Measurements from ENCODE around the gene APOF.

DNA sequence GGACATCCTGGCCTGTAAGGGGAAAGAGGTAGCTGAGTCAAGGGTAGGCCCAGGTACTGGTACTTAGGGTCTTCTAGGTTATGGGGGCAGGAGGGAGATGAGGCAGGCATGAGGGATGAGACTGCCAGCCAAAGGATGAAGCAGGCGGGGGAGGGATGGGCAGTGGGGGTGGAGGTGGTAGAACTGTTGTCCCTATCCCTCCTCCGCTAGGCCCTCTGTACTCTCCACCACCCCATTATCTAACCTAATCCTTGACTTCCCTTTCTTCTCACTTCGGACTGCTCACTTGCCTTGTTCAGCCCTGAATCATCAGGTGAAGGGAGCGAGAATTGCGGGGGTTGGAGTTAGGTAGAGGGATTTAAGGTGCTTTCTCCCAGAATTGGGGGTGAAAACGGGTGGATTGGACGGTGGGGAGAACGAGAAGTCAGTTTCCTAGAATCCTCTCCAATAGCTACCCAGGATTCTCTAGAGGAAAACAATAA is 29.4 kb downstream of the APOF start:
- TF ChIP-seq, protein P1, sequence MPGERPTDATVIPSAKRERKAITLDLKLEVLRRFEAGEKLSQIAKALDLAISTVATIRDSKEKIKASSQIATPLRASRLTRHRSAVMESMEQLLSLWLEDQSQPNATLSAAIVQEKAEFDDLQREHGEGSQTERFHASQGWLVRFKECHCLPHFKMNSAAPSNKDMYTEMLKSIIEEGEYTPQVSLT (CRISPR knock-in tag; IDR thresholded peaks at IDR 0.05; ENCODE audit: borderline replicate concordance, low read depth), result no peak
- TF ChIP-seq MAZ (IDR thresholded peaks at IDR 0.05; ENCODE audit: borderline replicate concordance, low read depth, low read length), result no peak
- no peak for TF ChIP-seq MAZ (CRISPR knock-in tag; IDR thresholded peaks at IDR 0.05; ENCODE audit: low read depth)
- no peak; the same call in 1 of the 2 replicates for TF ChIP-seq LCORL (IDR thresholded peaks at IDR 0.05)
- TF ChIP-seq LCORL (CRISPR knock-in tag; IDR thresholded peaks at IDR 0.05), result no peak
- TF ChIP-seq, protein P2, sequence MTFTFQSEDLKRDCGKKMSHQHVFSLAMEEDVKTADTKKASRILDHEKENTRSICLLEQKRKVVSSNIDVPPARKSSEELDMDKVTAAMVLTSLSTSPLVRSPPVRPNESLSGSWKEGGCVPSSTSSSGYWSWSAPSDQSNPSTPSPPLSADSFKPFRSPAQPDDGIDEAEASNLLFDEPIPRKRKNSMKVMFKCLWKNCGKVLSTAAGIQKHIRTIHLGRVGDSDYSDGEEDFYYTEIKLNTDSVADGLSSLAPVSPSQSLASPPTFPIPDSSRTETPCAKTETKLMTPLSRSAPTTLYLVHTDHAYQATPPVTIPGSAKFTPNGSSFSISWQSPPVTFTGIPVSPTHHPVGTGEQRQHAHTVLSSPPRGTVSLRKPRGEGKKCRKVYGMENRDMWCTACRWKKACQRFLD (CRISPR knock-in tag; IDR thresholded peaks at IDR 0.05; ENCODE audit: borderline replicate concordance), result no peak
- no peak for TF ChIP-seq SP140L (CRISPR knock-in tag; IDR thresholded peaks at IDR 0.05; ENCODE audit: borderline replicate concordance)
- no peak for TF ChIP-seq TAF15 (IDR thresholded peaks at IDR 0.05; ENCODE audit: low read depth, low read length, poor library complexity, severe bottlenecking)
- no peak for TF ChIP-seq IRF2 (CRISPR knock-in tag; IDR thresholded peaks at IDR 0.05)
- TF ChIP-seq, protein P3, sequence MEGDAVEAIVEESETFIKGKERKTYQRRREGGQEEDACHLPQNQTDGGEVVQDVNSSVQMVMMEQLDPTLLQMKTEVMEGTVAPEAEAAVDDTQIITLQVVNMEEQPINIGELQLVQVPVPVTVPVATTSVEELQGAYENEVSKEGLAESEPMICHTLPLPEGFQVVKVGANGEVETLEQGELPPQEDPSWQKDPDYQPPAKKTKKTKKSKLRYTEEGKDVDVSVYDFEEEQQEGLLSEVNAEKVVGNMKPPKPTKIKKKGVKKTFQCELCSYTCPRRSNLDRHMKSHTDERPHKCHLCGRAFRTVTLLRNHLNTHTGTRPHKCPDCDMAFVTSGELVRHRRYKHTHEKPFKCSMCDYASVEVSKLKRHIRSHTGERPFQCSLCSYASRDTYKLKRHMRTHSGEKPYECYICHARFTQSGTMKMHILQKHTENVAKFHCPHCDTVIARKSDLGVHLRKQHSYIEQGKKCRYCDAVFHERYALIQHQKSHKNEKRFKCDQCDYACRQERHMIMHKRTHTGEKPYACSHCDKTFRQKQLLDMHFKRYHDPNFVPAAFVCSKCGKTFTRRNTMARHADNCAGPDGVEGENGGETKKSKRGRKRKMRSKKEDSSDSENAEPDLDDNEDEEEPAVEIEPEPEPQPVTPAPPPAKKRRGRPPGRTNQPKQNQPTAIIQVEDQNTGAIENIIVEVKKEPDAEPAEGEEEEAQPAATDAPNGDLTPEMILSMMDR (CRISPR knock-in tag; IDR thresholded peaks at IDR 0.05), result no peak
- no peak for TF ChIP-seq RAD21 (CRISPR knock-in tag; IDR thresholded peaks at IDR 0.05)
- TF ChIP-seq ZKSCAN1 (IDR thresholded peaks at IDR 0.05; ENCODE audit: low read length), result no peak
